ENCODE data around the gene GIPC3.

GIPC3 gene

GRCh38 chr19:3641515-3642269 lies 56.4 kb downstream of the GIPC3 start:
- ATAC-seq = no peak

GRCh38 chr19:3642296-3642695 lies 57.0 kb downstream of the GIPC3 start:
- no peak for ATAC-seq

All from activated CD4-positive, CD25-positive, alpha-beta regulatory T cell treated with anti-CD3 and anti-CD28 coated beads, Interleukin-2, amount 50 U/mL, for 24 hours (primary cell).